ENCODE measurements around the gene ALKBH4. TPM values are rescaled to one million over a fixed set of nuclear protein-coding genes. Genes with fewer than 3 reads are reported as not detected.
A peak's percentile ranks its signal among the peaks of the same experiment; 100 is the strongest.

Gene ALKBH4
- polyA plus RNA-seq, 1 donor (not counting 4 experiments of a cell fraction or from before 2014, with no cell fraction given), result 3.1 TPM

DNA sequence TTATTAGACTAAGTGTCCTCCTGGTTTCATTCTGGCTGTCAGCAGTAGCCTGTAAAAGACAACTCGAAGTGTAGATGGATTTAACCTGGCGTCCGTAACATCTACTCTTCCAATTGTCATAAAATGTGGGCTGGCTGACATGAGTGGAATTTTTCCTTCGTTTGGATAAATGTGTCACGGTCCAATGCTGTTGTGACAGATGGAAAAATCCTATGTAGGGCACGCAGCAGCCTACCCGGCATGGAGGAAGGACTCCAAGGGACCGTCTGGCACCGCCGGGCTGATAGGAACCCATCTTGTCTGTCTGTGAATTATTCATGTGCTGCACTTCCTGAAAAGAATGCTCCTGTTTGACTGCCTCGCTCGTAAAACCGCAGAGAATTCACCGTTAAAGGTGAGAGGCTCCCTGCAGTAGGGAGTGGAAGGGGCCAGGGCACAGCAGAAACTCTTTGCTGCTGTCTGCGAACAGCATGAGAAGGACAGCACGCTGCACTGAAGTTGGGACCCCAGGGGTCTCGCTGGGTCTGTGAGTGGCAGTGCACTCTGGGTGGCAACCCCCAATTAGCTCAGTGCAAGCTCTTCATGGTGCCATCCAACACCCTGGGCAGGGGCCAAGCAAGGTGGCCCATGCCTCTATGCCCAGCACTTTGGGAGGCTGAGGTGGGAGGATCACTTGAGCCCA is 32.9 kb downstream of the ALKBH4 start:
- Histone ChIP-seq H3K79me2 (ENCODE audit: control insufficient read depth, insufficient read depth, low read length) (no peaks in the 10 kb centered on the region), H3K9me3 (ENCODE audit: control insufficient read depth, low read depth, low read length) (no peaks in the 10 kb centered on the region), H3K4me1 (ENCODE audit: control insufficient read depth, extremely low read depth, insufficient read depth, low read length) (peaks cover 13% of the 10 kb centered on the region), H3K4me3 (ENCODE audit: control insufficient read depth in 2 of 3, extremely low read depth in 1 of 3, insufficient read depth in 2 of 3, low read depth in 1 of 3, low read length in 3 of 3) (no peak overlapping the region), H4K20me1 (ENCODE audit: control insufficient read depth, extremely low read depth, insufficient read depth, low read length) (no peaks in the 10 kb centered on the region), H3K9me1 (ENCODE audit: control insufficient read depth, extremely low read depth, insufficient read depth, low read length) (no peaks in the 10 kb centered on the region), H3K27ac (ENCODE audit: control insufficient read depth, insufficient read depth, low read length) (no peak overlapping the region), H3K27me3 (ENCODE audit: control insufficient read depth, extremely low read depth, insufficient read depth, low read length) (peaks cover 3% of the 10 kb centered on the region), H3K4me2 (ENCODE audit: control insufficient read depth, extremely low read depth, insufficient read depth, low read depth, low read length) (no peak overlapping the region), H3K9ac (ENCODE audit: control insufficient read depth, extremely low read depth, insufficient read depth, low read length) (no peak overlapping the region), H2AFZ (ENCODE audit: control insufficient read depth, low read length) (peak overlapping the region; percentile 59), H3K36me3 (ENCODE audit: control insufficient read depth in 2 of 2, extremely low read depth in 1 of 2, insufficient read depth in 2 of 2, low read length in 2 of 2) (peaks cover 0 to 1% of the 10 kb centered on the region in 2 experiments)
- TF ChIP-seq EZH2 (IDR thresholded peaks at IDR 0.05; ENCODE audit: low read length), result no peak
- TF ChIP-seq, protein P1, sequence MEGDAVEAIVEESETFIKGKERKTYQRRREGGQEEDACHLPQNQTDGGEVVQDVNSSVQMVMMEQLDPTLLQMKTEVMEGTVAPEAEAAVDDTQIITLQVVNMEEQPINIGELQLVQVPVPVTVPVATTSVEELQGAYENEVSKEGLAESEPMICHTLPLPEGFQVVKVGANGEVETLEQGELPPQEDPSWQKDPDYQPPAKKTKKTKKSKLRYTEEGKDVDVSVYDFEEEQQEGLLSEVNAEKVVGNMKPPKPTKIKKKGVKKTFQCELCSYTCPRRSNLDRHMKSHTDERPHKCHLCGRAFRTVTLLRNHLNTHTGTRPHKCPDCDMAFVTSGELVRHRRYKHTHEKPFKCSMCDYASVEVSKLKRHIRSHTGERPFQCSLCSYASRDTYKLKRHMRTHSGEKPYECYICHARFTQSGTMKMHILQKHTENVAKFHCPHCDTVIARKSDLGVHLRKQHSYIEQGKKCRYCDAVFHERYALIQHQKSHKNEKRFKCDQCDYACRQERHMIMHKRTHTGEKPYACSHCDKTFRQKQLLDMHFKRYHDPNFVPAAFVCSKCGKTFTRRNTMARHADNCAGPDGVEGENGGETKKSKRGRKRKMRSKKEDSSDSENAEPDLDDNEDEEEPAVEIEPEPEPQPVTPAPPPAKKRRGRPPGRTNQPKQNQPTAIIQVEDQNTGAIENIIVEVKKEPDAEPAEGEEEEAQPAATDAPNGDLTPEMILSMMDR (optimal IDR thresholded peaks at IDR 0.05 in 1 of 3, IDR thresholded peaks at IDR 0.05 in 1 of 3, conservative IDR thresholded peaks at IDR 0.05 in 1 of 3; ENCODE audit: extremely low read depth in 1 of 3, insufficient read depth in 2 of 3, low read length in 3 of 3), result no peak
- DNase-seq (ENCODE audit: low read depth, low spot score), result no peak
- FAIRE-seq, result no peak
- dilution Hi-C loops (cut with MboI; ENCODE audit: extremely low pct_ligation_motif_present, low sequenced_read_pairs), result no loop called here

GRCh38 chr7:102429141-102429899 is 35.3 kb downstream of the ALKBH4 start:
- Histone ChIP-seq H3K9ac (ENCODE audit: control insufficient read depth, extremely low read depth, insufficient read depth, low read length) (no peak overlapping the region), H3K36me3 (ENCODE audit: control insufficient read depth in 2 of 2, extremely low read depth in 1 of 2, insufficient read depth in 2 of 2, low read length in 2 of 2) (peaks cover 7 to 13% of the 10 kb centered on the region in 2 experiments)
- no peak for FAIRE-seq

More at GRCh38 chr7:102429141-102429899, 35.3 kb downstream of the ALKBH4 start:
- Histone ChIP-seq H3K4me3 (ENCODE audit: control insufficient read depth in 2 of 3, extremely low read depth in 1 of 3, insufficient read depth in 2 of 3, low read depth in 1 of 3, low read length in 3 of 3) (no peak overlapping the region), H3K27ac (ENCODE audit: control insufficient read depth, insufficient read depth, low read length) (no peak overlapping the region), H3K4me2 (ENCODE audit: control insufficient read depth, extremely low read depth, insufficient read depth, low read depth, low read length) (no peak overlapping the region), H3K4me1 (ENCODE audit: control insufficient read depth, extremely low read depth, insufficient read depth, low read length) (peaks cover 13% of the 10 kb centered on the region), H4K20me1 (ENCODE audit: control insufficient read depth, extremely low read depth, insufficient read depth, low read length) (no peaks in the 10 kb centered on the region), H3K9me1 (ENCODE audit: control insufficient read depth, extremely low read depth, insufficient read depth, low read length) (no peaks in the 10 kb centered on the region), H3K9me3 (ENCODE audit: control insufficient read depth, low read depth, low read length) (no peaks in the 10 kb centered on the region), H3K27me3 (ENCODE audit: control insufficient read depth, extremely low read depth, insufficient read depth, low read length) (peaks cover 3% of the 10 kb centered on the region), H2AFZ (ENCODE audit: control insufficient read depth, low read length) (no peak overlapping the region), H3K79me2 (ENCODE audit: control insufficient read depth, insufficient read depth, low read length) (no peaks in the 10 kb centered on the region)
- DNase-seq (ENCODE audit: low read depth, low spot score), result no peak
- TF ChIP-seq EZH2 (IDR thresholded peaks at IDR 0.05; ENCODE audit: low read length), result no peak
- TF ChIP-seq, protein P1 (optimal IDR thresholded peaks at IDR 0.05 in 1 of 3, IDR thresholded peaks at IDR 0.05 in 1 of 3, conservative IDR thresholded peaks at IDR 0.05 in 1 of 3; ENCODE audit: extremely low read depth in 1 of 3, insufficient read depth in 2 of 3, low read length in 3 of 3), result no peak
- dilution Hi-C loops (cut with MboI; ENCODE audit: extremely low pct_ligation_motif_present, low sequenced_read_pairs), result no loop called here
